Thyroid gland (tissue), 4 donors: ENCODE data around the gene DUSP8. TPM values are rescaled to one million over a fixed set of nuclear protein-coding genes. Genes with fewer than 3 reads are reported as not detected.
"Not testable (repeated sequence)": the region's sequence is repeated elsewhere in the genome, so short reads cannot be mapped to it uniquely, and the experiment has no call there.

Experiments
- DNase-seq, 2 donors: peaks; one replicate each; pipeline ENCODE4 v3.0.0-alpha.2; 2019
- H3K27ac ChIP-seq, 3 donors: fragments of 200-600 bp; sonication (generic); 1 replicate in 2 of 3; 2 replicates in 1 of 3; pipeline ENCODE4 v1.5.1; 2016 to 2019; ENCODE audit warnings: mild to moderate bottlenecking in 1 of 3, moderate library complexity in 1 of 3
- H3K27me3 ChIP-seq: fragments of 200-600 bp; sonication (generic); one replicate; pipeline ENCODE4 v1.5.1; 2019
- H3K36me3 ChIP-seq, 2 donors: fragments of 200-600 bp; sonication (generic); one replicate each; pipeline ENCODE4 v1.5.1; 2016 to 2019
- H3K4me1 ChIP-seq, 2 donors: fragments of 200-600 bp; sonication (generic); one replicate each; pipeline ENCODE4 v1.5.1; 2017 to 2019
- H3K4me3 ChIP-seq, 3 donors: fragments of 200-600 bp; sonication (generic); replicated peaks in 1 of 3; 1 replicate in 2 of 3; 2 replicates in 1 of 3; pipeline ENCODE4 v1.5.1; 2016; ENCODE audit warnings: mild to moderate bottlenecking in 1 of 3
- H3K9me3 ChIP-seq: fragments of 200-600 bp; sonication (generic); one replicate; pipeline ENCODE4 v1.5.1; 2017
- CTCF ChIP-seq, 6 experiments: fragments of 200-600 bp in 3 of 6; fragments of 450-650 bp in 3 of 6; sonication (generic) in 3 of 6; IDR thresholded peaks; one replicate each; pipeline ENCODE4 v1.5.1; 2016 to 2019; ENCODE audit warnings: antibody characterized with exemption in 6 of 6, mild to moderate bottlenecking in 2 of 6, inconsistent platforms in 1 of 6, moderate library complexity in 1 of 6
- POLR2A ChIP-seq, 2 donors: fragments of 450-650 bp; IDR thresholded peaks; one replicate each; pipeline ENCODE4 v1.6.1; 2017; ENCODE audit warnings: antibody characterized with exemption in 2 of 2, mild to moderate bottlenecking in 2 of 2, moderate library complexity in 1 of 2
- WGBS, 2 donors: methylation state at CpG; one replicate each; pipeline ENCODE4 v1.1.5; 2017; 5-methylcytosine and 5-hydroxymethylcytosine counted together
- intact Hi-C: fragments of 100-400 bp; cut with DNase I; formaldehyde crosslinking; loops from one replicate; pipeline ENCODE4 v1.15.1; 2023
- total RNA-seq, 4 donors: library from RNA; depleted of rRNA; stranded (reverse); fragments of >200 nt; gene quantifications; one replicate each; pipeline ENCODE4 v1.2.3, GENCODE V29; 2016

Gene DUSP8
- total RNA-seq, 4 donors from 2014 or later = 1.3 to 3.5 (median 2.5) TPM

DNA sequence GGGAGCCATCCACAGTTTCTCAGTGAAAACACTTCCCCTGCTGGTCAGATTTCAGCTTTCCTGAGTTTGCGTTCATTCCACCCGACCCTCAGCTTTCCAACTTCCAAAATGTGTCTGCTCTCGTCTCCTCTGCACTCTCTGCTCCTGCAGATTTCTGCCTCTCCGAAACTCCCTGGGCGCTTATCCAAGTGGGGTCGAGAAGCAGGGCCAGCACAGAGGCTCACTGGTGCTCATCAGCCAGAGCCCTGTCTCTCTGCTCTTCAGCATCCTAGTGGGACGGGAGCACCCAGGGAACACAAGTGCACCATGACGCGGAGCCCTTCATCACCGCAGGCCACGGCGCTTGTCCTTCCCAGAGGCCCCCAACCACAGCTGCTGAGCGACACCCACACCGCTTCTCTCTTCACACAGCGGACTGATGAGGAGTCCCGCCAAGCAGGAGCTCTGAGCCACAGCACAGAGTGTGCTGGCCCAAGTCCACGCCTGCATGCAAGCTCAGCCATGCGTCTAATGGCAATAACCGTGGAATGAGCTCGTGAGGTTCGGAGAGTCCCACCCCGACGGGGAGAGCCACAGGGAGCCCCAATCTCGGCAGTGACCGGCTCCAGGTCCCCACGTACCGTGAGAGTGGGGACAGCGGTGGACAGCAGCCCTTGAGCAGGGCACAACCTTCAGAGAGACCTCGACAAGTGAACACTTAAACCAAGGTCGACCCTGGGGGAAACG is 57.6 kb downstream of the DUSP8 start:
- no peaks in the 10 kb centered on the region for H3K9me3 ChIP-seq
- no peaks in the 10 kb centered on the region for H3K27me3 ChIP-seq
- TF ChIP-seq CTCF (IDR thresholded peaks at IDR 0.05) (no peak), POLR2A (IDR thresholded peaks at IDR 0.05) (peak in 1 of 2 donors; percentile 3)
- peak overlapping the region; percentile 22 to 81 (median 44) for H3K27ac ChIP-seq
- peak; percentile 90 to 91 for DNase-seq
- H3K36me3 ChIP-seq = no peaks in the 10 kb centered on the region
- intact Hi-C loops = loop anchor here (2.0 to 5.0 kb wide), 2 partner anchors 32 to 60 kb away; no protein-coding TSS in a partner anchor
- peaks cover 34 to 47% of the 10 kb centered on the region in 2 donors for H3K4me1 ChIP-seq
- 34 to 47% methylated on average over 14 to 30 of the region's 31 CpGs for WGBS, 2 donors
- no peak overlapping the region for H3K4me3 ChIP-seq

GRCh38 chr11:1513326-1514296 is 58.5 kb downstream of the DUSP8 start:
- Histone ChIP-seq H3K4me3 (no peak overlapping the region), H3K36me3 (no peaks in the 10 kb centered on the region), H3K4me1 (peaks cover 43 to 56% of the 10 kb centered on the region in 2 donors), H3K27me3 (no peaks in the 10 kb centered on the region), H3K9me3 (no peaks in the 10 kb centered on the region), H3K27ac (peak overlapping the region in 1 of 3 donors; percentile 81)
- no peak for DNase-seq
- TF ChIP-seq POLR2A (IDR thresholded peaks at IDR 0.05) (no peak), CTCF (IDR thresholded peaks at IDR 0.05) (no peak)
- WGBS, 2 donors = 77% methylated on average over 23 of the region's 23 CpGs
- intact Hi-C loops = loop anchor here (2.0 kb wide), 1 partner anchor 59 kb away; no protein-coding TSS in a partner anchor

DNA sequence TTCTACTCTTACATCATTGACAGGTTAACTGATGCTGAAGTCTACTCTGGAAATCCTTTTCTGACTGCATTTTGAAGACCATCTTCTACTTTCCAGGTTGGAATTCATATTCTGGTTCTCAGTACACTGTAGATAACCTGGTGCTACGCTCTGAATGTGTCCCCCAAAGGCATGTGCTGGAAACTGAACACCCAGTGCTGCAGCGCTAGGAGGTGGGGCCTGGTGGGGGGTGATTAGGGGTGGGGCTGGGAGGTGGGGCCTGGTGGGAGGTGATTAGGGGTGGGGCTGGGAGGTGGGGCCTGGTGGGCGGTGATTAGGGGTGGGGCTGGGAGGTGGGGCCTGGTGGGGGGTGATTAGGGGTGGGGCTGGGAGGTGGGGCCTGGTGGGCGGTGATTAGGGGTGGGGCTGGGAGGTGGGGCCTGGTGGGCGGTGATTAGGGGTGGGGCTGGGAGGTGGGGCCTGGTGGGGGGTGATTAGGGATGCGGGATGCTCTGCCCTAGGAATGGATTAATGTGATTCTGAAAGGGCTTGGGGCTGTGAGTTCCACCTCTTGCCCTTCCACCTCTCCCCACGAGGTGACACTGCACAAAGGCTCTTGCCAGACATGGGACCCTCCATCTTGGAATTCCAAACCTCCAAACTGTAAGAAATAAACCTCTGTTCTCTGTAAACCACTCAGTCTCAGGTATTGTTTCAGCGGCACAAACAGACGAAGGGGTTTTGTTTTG is 59.4 kb downstream of the DUSP8 start:
- H3K9me3 ChIP-seq, H3K4me3 ChIP-seq, H3K36me3 ChIP-seq, intact Hi-C loops, H3K27me3 ChIP-seq, DNase-seq: not testable (repeated sequence)
- 71 to 75% methylated on average over 6 to 7 of the region's 9 CpGs for WGBS, 2 donors
- peaks cover 52 to 65% of the 10 kb centered on the region in 2 donors for H3K4me1 ChIP-seq
- peak overlapping the region in 1 of 3 donors; percentile 61 for H3K27ac ChIP-seq

DNA sequence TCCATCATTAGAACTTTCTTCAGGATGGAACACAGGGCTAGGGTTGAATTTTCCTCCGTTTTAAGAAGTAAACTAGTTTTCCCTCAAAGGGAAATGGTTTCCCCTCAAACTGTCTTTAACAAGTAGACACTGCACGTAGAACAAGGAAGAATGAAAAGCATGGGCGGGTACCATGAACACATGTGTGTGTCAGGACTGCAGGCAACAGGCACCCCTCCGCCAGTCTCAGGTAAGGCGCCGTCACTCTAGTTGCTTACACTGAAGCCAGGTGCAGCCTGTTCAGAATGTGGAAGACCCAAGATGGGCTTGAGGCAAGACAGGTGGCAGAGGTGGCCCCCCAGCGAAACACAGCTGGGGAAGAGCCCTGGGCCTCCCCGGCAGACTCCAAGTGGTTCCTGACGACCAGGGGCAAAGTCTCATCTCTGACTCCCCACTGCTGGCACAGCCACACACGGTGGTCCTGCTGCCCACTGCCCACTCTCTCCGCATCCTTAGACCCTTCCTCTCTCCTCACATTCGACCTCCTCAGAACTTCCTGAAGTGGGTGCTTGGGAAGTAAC is 60.1 kb downstream of the DUSP8 start:
- no peak overlapping the region for H3K27ac ChIP-seq
- intact Hi-C loops = no loop called here
- 82 to 85% methylated on average over 12 of the region's 12 CpGs for WGBS, 2 donors
- H3K36me3 ChIP-seq = no peaks in the 10 kb centered on the region
- TF ChIP-seq CTCF (IDR thresholded peaks at IDR 0.05) (no peak), POLR2A (IDR thresholded peaks at IDR 0.05) (no peak)
- H3K27me3 ChIP-seq = no peaks in the 10 kb centered on the region
- DNase-seq = no peak
- H3K4me3 ChIP-seq = no peak overlapping the region
- no peaks in the 10 kb centered on the region for H3K9me3 ChIP-seq
- H3K4me1 ChIP-seq = peaks cover 59 to 68% of the 10 kb centered on the region in 2 donors

DNA sequence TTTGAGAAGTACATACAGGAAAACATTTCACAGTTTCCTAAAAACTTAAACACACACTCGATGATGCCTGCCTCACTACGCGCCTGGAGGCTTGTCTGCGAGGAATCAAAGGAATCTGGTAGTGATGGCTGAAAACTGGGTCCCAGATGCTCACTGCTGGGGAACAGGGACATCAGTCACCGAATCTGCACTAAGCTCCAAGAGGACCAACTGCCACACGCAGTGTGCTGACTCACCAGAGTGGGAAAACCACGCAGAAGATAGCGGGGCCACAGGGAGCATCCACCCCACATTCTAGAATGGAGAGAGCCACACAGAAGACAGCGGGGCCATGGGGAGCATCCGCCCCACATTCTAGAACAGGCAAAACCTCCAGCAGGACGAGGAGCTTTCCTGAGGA is 61.1 kb downstream of the DUSP8 start:
- WGBS, 2 donors = 83 to 87% methylated on average over 10 to 11 of the region's 11 CpGs
- intact Hi-C loops = no loop called here

GRCh38 chr11:1510351-1510750 is 61.7 kb downstream of the DUSP8 start:
- 77 to 92% methylated on average over 4 to 10 of the region's 18 CpGs for WGBS, 2 donors
- H3K4me3 ChIP-seq, H3K36me3 ChIP-seq, H3K27ac ChIP-seq, H3K9me3 ChIP-seq, DNase-seq, H3K27me3 ChIP-seq, intact Hi-C loops: not testable (repeated sequence)
- peaks cover 62 to 74% of the 10 kb centered on the region in 2 donors for H3K4me1 ChIP-seq

More for the DNA sequence above, 61.1 kb downstream of the DUSP8 start:
- TF ChIP-seq CTCF (IDR thresholded peaks at IDR 0.05) (no peak), POLR2A (IDR thresholded peaks at IDR 0.05) (no peak)
- Histone ChIP-seq H3K4me1 (peaks cover 67 to 75% of the 10 kb centered on the region in 2 donors), H3K9me3 (no peaks in the 10 kb centered on the region), H3K4me3 (no peak overlapping the region), H3K36me3 (no peaks in the 10 kb centered on the region), H3K27ac (no peak overlapping the region), H3K27me3 (no peaks in the 10 kb centered on the region)
- DNase-seq = no peak
